Measurements from ENCODE around the gene UNC13A.
A peak's percentile ranks its signal among the peaks of the same experiment; 100 is the strongest.

UNC13A gene

DNA sequence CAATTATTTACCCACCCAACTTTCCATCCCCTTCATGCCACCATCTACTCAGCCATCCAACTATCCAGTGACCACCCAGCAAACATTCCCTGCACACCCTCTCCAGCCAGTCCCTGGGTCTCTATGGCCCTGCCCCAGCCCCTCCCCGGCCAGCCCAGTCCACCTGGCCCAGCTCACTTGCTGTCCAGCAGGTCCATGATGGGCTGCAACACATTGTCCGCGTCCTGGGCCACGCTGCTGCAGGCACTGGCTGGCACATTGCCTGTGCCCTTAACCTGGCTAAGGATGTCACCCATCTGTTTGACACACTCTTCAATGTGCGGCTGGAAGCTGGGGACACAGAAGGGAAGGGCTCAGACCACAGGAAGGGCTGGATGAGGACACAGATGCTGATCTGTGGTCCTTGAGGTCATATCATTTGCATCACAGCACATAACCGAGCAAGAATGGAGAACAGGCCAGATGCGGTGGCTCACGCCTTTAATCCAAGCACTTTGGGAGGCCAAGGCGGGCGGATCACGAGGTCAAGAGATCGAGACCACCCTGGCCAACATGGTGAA lies 61.6 kb downstream of the UNC13A start:
- no peak for DNase-seq (ENCODE audit: low spot score)

DNA sequence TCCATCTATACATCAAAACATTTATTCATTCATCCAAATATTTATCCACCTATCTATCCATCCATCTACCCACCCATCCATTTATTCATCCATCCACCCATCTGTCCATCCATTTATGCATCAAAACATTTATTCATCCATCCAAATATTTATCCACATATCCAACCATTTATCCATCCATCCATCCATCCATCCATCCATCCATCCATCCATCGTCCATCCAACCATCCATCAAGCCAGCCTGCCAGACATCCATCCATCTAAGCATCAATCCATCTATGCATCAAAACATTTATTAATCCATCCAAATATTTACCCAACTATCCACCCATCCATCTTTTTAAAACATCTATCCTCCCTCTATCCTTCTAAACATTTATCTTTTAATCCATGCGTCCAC lies 62.2 kb downstream of the UNC13A start:
- no peak for DNase-seq (ENCODE audit: low spot score)

DNA sequence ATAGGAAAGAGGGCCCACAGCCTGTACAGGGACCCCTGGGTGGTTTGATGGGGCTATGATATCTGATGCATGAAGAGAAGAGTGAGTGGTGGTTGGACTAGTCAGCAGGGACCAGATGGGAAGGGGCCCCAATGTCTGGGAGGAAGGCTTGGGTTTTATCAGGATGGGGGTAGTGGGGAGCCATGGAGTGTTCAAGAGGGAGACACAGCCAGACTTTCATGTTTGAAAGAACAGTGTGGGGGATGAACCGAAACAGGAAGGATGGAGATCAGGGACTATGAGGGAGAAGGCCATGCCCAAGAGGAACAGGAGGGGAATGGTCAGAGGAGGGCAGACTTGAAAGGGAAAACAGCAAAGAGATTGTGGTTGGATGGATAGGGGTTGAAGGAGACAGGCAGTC lies 63.1 kb downstream of the UNC13A start:
- no peak for DNase-seq (ENCODE audit: low spot score)

DNA sequence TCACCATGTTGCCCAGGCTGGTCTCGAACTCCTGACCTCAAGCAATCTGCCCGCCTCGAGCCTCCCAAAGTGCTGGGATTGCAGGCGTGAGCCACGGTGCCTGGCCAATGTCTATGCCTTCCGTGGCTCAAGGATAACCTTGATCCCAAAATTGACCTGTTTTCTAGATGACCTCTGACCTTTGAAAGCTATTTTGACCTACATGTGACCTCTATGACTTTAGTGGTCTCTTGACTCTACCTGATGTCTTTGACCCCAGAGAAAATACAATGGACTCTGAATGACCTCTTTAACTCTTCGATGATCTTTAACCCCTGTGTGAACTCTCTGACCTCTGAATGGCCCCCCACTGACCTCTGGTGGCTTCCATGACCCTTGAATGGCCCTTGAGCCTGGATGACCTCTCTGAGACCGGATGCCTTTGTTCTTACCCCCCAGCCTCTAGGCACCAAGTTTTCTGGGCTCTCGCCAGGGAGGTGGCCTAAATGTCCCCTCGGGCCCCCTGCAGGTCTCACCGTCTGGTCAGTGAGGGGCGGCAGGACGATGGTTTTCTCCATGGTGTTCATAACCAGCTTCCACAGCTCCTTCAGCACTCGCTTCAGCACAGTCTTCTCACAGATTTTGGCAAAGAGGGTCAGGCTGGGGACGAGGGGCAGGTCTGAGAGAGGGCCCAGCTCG lies 63.7 kb downstream of the UNC13A start:
- no peak for DNase-seq (ENCODE audit: low spot score)

DNA sequence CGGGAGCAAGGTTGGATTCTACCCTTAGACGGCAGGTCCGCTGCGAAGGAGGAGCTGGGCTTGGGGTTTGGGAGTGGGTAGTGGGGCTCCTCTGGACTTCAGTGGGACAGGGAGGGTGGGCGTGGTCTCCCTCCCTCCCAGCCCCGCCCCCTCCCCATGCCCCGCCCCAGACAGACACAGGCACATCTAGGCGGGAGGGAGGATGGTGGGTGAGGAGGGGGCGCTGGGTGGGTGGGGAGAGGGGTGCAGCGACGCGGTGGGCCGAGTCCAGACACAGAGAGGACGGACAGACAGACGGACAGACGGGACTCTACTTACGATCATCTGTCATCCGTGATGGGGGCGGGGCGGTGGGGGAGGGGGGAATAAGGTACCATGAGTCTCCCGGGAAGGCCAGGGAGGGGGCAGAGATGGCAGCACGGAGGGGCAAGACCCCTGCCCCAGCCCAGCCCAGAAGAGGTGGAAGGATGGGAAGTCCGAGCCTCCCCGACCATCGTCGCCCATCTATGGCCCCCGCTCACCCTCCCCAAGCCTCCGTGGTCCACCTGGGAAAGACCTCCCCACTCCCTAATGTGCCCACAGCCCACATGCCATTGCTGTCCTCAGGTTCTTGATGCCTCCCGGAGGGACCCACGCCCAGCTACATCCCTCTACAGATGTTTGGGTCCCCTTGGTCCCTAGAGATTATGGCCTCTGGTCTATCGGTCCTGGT lies 64.8 kb downstream of the UNC13A start:
- no peak for DNase-seq (ENCODE audit: low spot score)

GRCh38 chr19:17620696-17621095 lies 67.5 kb downstream of the UNC13A start:
- DNase-seq (ENCODE audit: low spot score), result no peak

DNA sequence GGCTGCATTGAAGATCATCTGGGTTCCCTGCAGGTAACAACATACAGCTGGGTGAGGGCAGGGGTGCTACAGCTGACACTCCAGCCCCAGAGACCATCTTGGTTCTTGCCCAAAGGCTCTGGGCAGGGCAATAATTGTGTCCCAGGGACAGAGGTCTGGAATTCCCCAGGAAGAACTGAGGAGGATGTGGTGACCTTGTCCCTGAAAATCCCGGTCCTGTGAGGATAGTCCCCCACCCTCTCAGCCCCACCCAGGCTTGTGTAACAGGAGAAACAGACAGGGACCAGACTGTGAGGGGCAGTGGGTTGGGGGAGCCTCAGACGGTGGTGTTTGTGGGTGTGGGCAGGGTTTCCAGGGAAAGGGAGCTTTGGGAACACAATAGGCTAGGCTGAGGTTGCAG lies 69.2 kb downstream of the UNC13A start:
- no peak for DNase-seq (ENCODE audit: low spot score)

DNA sequence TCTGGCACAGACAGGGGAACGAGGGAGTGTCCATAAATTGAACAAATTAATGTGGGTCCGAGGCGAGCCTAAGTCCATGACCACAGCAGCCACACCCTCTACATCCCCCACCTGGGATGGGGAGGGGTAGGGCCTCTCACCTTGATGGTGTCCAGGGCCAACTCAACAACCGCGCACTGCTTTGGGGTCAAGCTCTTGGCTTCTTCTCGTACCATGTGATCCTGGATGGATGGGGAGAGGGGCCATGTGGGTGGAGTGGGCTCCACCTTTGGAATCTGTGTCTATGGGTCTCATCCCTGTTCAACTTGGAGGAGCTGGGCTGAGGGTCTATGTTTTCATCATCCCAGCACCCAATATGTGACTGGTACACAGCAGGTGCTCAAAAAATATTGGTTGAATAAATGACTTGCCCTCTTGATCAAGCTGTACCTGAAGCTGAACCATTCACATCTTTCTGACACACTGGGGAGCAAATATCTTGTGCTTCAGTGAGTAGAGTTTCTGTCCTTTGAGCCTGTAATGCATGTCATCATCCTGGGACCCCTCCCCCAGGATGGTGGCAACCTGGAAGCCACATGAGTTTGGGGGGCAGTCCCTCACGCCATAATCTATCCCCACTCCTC lies 69.8 kb downstream of the UNC13A start:
- no peak for DNase-seq (ENCODE audit: low spot score)

GRCh38 chr19:17617807-17618192 lies 70.4 kb downstream of the UNC13A start:
- no peak for DNase-seq (ENCODE audit: low spot score)

DNA sequence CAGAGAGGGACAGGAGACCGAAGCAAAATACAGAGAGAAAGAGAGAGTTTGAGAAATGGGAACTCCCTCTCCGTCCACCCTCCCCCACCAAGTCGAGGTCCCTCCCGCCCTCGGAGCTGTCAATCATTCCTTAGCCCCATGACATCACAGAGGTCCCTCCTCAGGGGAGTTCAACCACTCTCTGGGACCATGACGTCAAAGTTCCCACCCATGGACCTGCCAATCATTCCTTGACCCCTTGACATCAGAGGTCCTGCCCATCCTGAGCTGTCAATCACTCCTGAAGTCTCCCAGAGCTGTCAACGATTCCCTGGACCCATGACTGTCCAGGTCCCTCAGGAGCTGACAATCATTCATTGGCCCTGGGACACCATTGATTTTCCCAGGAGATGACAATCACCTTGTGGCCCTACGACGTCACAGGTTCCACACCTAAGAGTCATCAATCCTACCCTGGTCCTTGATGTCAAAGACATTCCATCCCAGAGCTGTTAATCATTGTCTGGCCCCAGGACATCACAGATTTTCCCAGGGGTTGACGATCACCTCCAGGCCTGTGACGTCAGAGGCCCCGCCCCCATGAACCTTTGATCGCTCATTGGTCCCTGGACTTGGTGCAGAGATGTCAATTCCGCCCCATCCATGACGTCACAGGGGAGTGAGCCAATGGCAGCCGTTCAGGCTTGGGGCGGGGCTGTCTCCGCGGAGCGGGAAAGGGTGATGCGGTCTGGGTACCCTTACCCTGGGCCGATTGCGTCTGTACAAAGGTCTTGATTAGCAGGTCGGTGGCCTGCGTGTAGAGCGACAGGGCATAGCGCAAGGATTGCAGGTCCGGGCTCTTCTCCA lies 71.0 kb downstream of the UNC13A start:
- DNase-seq (ENCODE audit: low spot score), result peak; percentile 58

DNA sequence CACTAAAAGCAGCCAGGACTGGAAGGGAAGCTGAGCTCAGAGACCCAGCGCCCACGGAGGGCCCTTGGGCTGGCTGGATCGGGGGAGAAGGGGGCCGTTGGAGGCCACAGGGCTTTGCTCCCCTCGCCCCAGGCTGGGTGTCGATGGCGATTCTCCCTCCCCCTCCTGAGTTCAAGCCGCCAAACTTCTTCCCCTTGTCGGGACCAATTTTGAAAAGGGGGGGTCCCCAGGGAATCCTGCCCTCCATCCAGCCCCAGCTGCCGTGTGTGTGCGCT lies 71.5 kb downstream of the UNC13A start:
- DNase-seq (ENCODE audit: low spot score), result no peak

GRCh38 chr19:17615889-17616685 lies 72.1 kb downstream of the UNC13A start:
- DNase-seq (ENCODE audit: low spot score), result no peak

DNA sequence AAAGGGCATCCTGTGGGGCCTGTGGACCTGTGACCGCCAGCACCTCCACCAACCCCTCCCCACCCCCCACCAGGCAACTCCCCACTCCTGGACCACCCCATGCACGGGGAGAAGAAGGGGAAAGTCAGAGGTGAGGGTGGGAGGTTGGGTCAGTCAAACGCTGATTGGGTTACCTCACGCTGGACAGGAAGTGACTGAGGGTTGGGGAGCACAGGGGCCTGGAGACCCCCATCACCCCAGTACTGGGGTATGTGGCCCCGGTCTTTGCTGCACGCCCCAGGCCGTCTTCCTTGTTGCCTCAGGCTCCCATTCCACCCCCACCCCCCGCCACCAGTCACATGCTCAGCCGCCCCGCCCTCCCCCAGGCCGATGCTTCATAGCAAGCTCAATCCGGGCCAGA lies 73.7 kb downstream of the UNC13A start:
- DNase-seq (ENCODE audit: low spot score), result no peak

GRCh38 chr19:17611462-17612244 lies 76.5 kb downstream of the UNC13A start:
- no peak for DNase-seq (ENCODE audit: low spot score)

GRCh38 chr19:17610384-17610783 lies 77.8 kb downstream of the UNC13A start:
- peak; percentile 41 for DNase-seq (ENCODE audit: low spot score)

DNA sequence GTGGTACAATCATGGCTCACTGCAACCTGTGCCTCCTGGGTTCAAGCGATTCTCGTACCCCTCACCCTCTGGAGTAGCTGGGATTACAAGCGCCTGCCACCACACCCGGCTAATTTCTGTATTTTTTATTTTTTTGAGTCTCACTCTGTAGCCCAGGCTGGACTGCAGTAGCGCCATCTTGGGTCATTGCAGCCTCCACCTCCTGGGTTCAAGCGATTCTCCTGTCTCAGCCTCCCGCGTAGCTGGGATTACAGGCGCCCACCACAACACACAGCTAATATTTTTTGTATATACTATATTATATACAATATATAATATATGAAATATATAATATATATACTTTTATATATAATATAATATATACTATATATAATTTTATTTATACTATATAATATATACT lies 80.2 kb downstream of the UNC13A start:
- DNase-seq (ENCODE audit: low spot score), result no peak

DNA sequence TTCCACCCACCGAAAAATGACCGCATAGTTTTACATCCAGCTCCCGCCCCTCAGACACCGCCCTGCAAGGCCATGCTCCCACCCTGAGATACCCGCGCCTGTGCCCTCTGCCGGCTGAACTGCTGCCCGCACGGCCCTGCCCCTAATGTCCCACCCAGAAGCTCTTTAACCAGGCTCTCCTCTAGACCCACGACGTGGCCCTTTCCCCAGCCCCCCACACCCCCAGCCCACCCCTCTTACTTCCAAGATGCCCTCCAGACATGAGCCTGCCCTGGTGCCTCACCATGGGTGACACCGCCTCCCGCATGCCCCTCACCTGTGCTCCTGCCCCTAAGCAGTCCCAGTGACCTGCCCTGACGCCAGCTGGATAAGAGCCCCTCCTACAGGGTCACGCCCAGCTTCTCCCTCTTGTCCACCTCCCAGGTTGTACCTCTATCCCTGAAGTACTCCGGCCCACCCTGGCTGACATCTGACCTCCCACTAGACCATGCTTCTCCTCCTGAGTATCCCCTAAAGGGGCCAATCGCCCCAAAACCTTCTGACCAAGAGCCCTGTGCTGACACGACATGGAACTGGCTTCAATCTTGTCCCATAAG lies 81.5 kb downstream of the UNC13A start:
- no peak for DNase-seq (ENCODE audit: low spot score)

- peak; percentile 71 for DNase-seq (ENCODE audit: low spot score)
Observed at GRCh38 chr19:17605761-17606589, 82.2 kb downstream of the UNC13A start.

DNA sequence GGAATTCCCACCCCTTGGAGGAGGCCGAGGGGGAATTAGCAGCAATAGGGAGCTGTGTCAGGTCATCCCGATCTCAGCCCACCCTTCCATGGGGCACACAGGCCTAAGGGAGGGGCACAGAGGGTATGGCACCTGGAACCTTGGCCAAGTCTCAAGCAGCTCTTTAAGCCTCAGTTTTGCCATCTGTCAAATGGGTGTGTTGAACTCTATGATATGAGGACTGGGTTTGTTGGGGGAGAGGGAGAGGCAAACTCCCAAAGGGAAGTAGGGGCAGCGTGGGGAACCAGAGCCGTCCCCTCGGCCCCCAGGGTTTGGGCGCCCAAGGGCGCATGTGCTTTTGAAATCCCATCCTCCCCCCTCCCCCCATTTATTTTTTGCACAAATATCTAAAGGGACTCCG lies 83.0 kb downstream of the UNC13A start:
- DNase-seq (ENCODE audit: low spot score), result no peak
